HepG2 (cell line): ENCODE measurements around the gene C14orf93. TPM values are rescaled to one million over a fixed set of nuclear protein-coding genes. Genes with fewer than 3 reads are reported as not detected.

Experiments
- ATAC-seq: fragments of 200-7000 bp; cut with Tn5 transposase; 3 replicates; pipeline ENCODE4 v1.9.1; 2020; ENCODE audit warnings: mild to moderate bottlenecking, moderate library complexity
- BruUV-seq: library from RNA; stranded (reverse); fragments of 400-500 nt; replicated peaks from 2 replicates; lab custom pipeline; 2021; lab: Mats Ljungman, UMichigan
- CTCF ChIA-PET: fragments of 300-600 bp; formaldehyde crosslinking; extraction: SDS; loops from one replicate; lab custom pipeline; 2021; ENCODE audit warnings: low total read pairs, inconsistent platforms, low intra/inter-chr PET ratio; lab: Yijun Ruan, JAX
- POLR2A ChIA-PET: fragments of 350-600 bp; sonication (Branson Sonifier 250); formaldehyde crosslinking; loops from one replicate; lab custom pipeline; 2020; ENCODE audit warnings: antibody characterized with exemption, inconsistent platforms; lab: Yijun Ruan, JAX
- DNase-seq: peaks from one replicate; pipeline ENCODE4 v3.0.0-alpha.2; 2015; ENCODE audit warnings: low spot score
- FAIRE-seq: peaks from 3 replicates; lab custom pipeline; 2011; peaks lifted over from hg19 to GRCh38; lab: Jason Lieb, UNC
- H2AFZ ChIP-seq: one replicate; pipeline ENCODE4 v1.6.1; 2011; ENCODE audit warnings: low read length, inconsistent platforms
- H3K27ac ChIP-seq: fragments of 300-600 bp; 3 replicates; pipeline ENCODE4 v1.8.0; 2011; ENCODE audit warnings: mixed run types, mild to moderate bottlenecking, mixed read lengths, low read length, inconsistent platforms; ENCODE audit not compliant: insufficient read depth; ENCODE audit errors: extremely low read length
- H3K27me3 ChIP-seq, 2 experiments: fragments of 200-600 bp in 1 of 2; 2 replicates in 1 of 2; 3 replicates in 1 of 2; pipeline versions ENCODE4 v1.6.0 to v1.8.0; 2011; ENCODE audit warnings: low read length in 2 of 2, mild to moderate bottlenecking in 2 of 2, moderate library complexity in 2 of 2, inconsistent platforms in 1 of 2; ENCODE audit not compliant: insufficient read depth in 2 of 2, control insufficient read depth in 1 of 2
- H3K36me3 ChIP-seq, 2 experiments: fragments of 200-600 bp in 1 of 2; replicated peaks in 1 of 2; 2 replicates in 1 of 2; 3 replicates in 1 of 2; pipeline versions ENCODE4 v1.5.1 to v1.8.0; 2011; ENCODE audit warnings: low read length in 2 of 2, inconsistent platforms in 1 of 2; ENCODE audit not compliant: insufficient read depth in 2 of 2, control insufficient read depth in 1 of 2
- H3K4me1 ChIP-seq: 2 replicates; pipeline ENCODE4 v1.5.1; 2012; ENCODE audit warnings: low read length, inconsistent platforms; ENCODE audit not compliant: insufficient read depth
- H3K4me2 ChIP-seq: 2 replicates; pipeline ENCODE4 v1.6.0; 2011; ENCODE audit warnings: low read depth, low read length, inconsistent platforms
- H3K4me3 ChIP-seq, 3 experiments: fragments of 200-600 bp in 1 of 3; sonication (generic), shearing (Covaris generic) in 1 of 3; replicated peaks in 1 of 3; 2 replicates each; pipeline ENCODE4 v1.5.1; 2011 to 2016; ENCODE audit warnings: low read length in 3 of 3, inconsistent platforms in 2 of 3, low read depth in 2 of 3, mild to moderate bottlenecking in 2 of 3, control low read depth in 1 of 3, mixed read lengths in 1 of 3; ENCODE audit not compliant: insufficient read depth in 1 of 3
- H3K79me2 ChIP-seq: one replicate; pipeline ENCODE4 v1.6.1; 2011; ENCODE audit warnings: low read length, inconsistent platforms; ENCODE audit not compliant: insufficient read depth
- H3K9ac ChIP-seq: 2 replicates; pipeline ENCODE4 v1.6.0; 2011; ENCODE audit warnings: mild to moderate bottlenecking, low read depth, low read length, inconsistent platforms; ENCODE audit not compliant: insufficient read depth
- H3K9me3 ChIP-seq: 2 replicates; pipeline ENCODE4 v1.5.1; 2012; ENCODE audit warnings: mild to moderate bottlenecking, low read length
- H4K20me1 ChIP-seq: 2 replicates; pipeline ENCODE4 v1.6.0; 2011; ENCODE audit warnings: inconsistent platforms, mild to moderate bottlenecking, low read length, moderate library complexity; ENCODE audit not compliant: insufficient read depth
- ATF1 ChIP-seq: IDR thresholded peaks from 2 replicates; pipeline ENCODE4 v1.6.1; 2016; ENCODE audit warnings: mild to moderate bottlenecking, control low read depth
- KMT2A ChIP-seq: sonication (generic); formaldehyde crosslinking; IDR thresholded peaks from 2 replicates; pipeline ENCODE4 v1.4.0; 2020; ENCODE audit warnings: missing genetic modification reagents
- NFIB ChIP-seq: sonication (generic); formaldehyde crosslinking; IDR thresholded peaks from 2 replicates; pipeline ENCODE4 v1.9.0; 2021; ENCODE audit warnings: missing genetic modification reagents, mild to moderate bottlenecking, borderline replicate concordance
- NONO ChIP-seq, 2 experiments: fragments of 450-650 bp in 1 of 2; sonication (generic) in 1 of 2; formaldehyde crosslinking in 1 of 2; IDR thresholded peaks in 1 of 2; conservative IDR thresholded peaks in 1 of 2; 2 replicates each; pipeline versions ENCODE4 v1.6.1 to v1.8.0; 2017 to 2022; ENCODE audit warnings: mild to moderate bottlenecking in 1 of 2, missing genetic modification reagents in 1 of 2, moderate library complexity in 1 of 2
- PCBP1 ChIP-seq: fragments of 200-400 bp; formaldehyde crosslinking; IDR thresholded peaks from 2 replicates; pipeline ENCODE4 v1.6.1; 2017; ENCODE audit warnings: mild to moderate bottlenecking, low read depth, low read length, borderline replicate concordance
- RBAK ChIP-seq: sonication (generic); formaldehyde crosslinking; IDR thresholded peaks from 2 replicates; pipeline ENCODE4 v1.5.1; 2020; ENCODE audit warnings: mild to moderate bottlenecking, missing genetic modification reagents
- SOX6 ChIP-seq, 2 experiments: fragments of 450-650 bp in 1 of 2; sonication (generic) in 1 of 2; formaldehyde crosslinking in 1 of 2; IDR thresholded peaks; 2 replicates each; pipeline versions ENCODE4 v1.4.0 to v1.6.1; 2017 to 2020; ENCODE audit warnings: antibody characterized with exemption in 1 of 2, mild to moderate bottlenecking in 1 of 2, missing genetic modification reagents in 1 of 2
- SSRP1 ChIP-seq: IDR thresholded peaks from 2 replicates; pipeline ENCODE4 v1.6.1; 2016; ENCODE audit warnings: control low read depth
- ZNF10 ChIP-seq: sonication (generic); formaldehyde crosslinking; IDR thresholded peaks from 2 replicates; pipeline ENCODE4 v1.4.0; 2020; ENCODE audit warnings: mild to moderate bottlenecking, low read depth, missing genetic modification reagents, borderline replicate concordance
- ZNF431 ChIP-seq: sonication (generic); formaldehyde crosslinking; IDR thresholded peaks from 2 replicates; pipeline ENCODE4 v1.9.0; 2022; ENCODE audit warnings: missing genetic modification reagents, low read depth, mild to moderate bottlenecking, borderline replicate concordance
- ZNF761 ChIP-seq: sonication (generic); formaldehyde crosslinking; conservative IDR thresholded peaks from 2 replicates; pipeline ENCODE4 v1.4.0; 2020; ENCODE audit warnings: mild to moderate bottlenecking, missing genetic modification reagents
- WGBS: methylation state at CpG from one replicate; pipeline ENCODE4 v1.1.6; 2017; ENCODE audit warnings: low lambda C conversion rate; 5-methylcytosine and 5-hydroxymethylcytosine counted together
- in situ Hi-C: cut with HindIII; loops from 2 replicates; pipeline ENCODE4 v1.10.0; 2017; ENCODE audit warnings: low pct_unique_long_range_greater_than_20kb; ENCODE audit not compliant: extremely low pct_ligation_motif_present
- intact Hi-C: fragments of 100-400 bp; cut with micrococcal nuclease; formaldehyde crosslinking; loops from one replicate; pipeline ENCODE4 v1.10.0; 2022; ENCODE audit not compliant: unreplicated experiment
- polyA plus RNA-seq, 8 experiments: library from polyadenylated mRNA; depleted of rRNA in 3 of 8; stranded (reverse) in 7 of 8; unstranded in 1 of 8; fragments of >200 nt; fragmentation: Illumina TruSeq in 4 of 8; extraction: Trizol in 4 of 8; gene quantifications; 2 replicates each; pipeline versions ENCODE4 v1.2.1 to v1.2.3, GENCODE V29; 2011 to 2016; ENCODE audit warnings: low read depth in 4 of 8, missing spikeins in 1 of 8, mixed read lengths in 1 of 8; ENCODE audit not compliant: insufficient read depth in 1 of 8
- total RNA-seq, 5 experiments: library from RNA; depleted of rRNA; stranded (reverse); fragments of >200 nt; fragmentation: Illumina TruSeq; extraction: Trizol; gene quantifications; 2 replicates each; pipeline ENCODE4 v1.2.3, GENCODE V29; 2016; ENCODE audit warnings: low read depth in 1 of 5
- TF ChIP-seq, protein P1 (sequence below): IDR thresholded peaks from 2 replicates; pipeline ENCODE4 v1.6.1; 2016; ENCODE audit warnings: low read depth, control low read depth
- TF ChIP-seq, protein P2 (sequence below): sonication (generic); formaldehyde crosslinking; IDR thresholded peaks from 2 replicates; pipeline ENCODE4 v1.5.0; 2020; ENCODE audit warnings: missing genetic modification reagents
- TF ChIP-seq, protein P3 (sequence below): fragments of 450-650 bp; IDR thresholded peaks from 2 replicates; pipeline ENCODE4 v1.6.1; 2016
- TF ChIP-seq, protein P4 (sequence below): sonication (generic); formaldehyde crosslinking; conservative IDR thresholded peaks from 2 replicates; pipeline ENCODE4 v1.8.1; 2023; ENCODE audit warnings: missing genetic modification reagents

Gene C14orf93
- total and polyA plus RNA-seq, 2 of the 13 experiments (the other 11 are each of a cell fraction or from before 2014, with no cell fraction given) = 11.4 to 22.5 TPM

DNA sequence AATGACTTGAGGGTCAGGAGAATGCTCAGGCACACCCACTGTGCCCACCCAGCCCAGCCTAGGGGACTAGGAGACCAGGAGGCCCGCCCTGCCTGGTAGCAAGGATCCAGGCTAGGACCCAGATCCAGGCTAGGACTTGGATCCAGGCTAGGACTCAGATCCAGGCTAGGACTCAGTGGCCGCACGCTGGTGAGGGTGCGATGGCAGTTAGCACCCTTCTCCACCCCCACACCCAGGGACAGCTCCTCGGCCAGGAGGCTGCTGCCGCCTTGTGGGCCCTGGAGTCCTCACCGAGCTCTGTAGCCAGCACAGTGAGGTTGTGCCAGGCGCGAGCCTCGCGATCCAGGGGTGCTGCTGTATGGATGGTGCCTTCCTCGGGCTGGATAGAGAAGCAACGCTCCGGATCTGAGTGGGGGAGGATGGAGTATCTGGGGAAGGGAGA, 42.3 kb upstream of the C14orf93 start (continued):
- TF ChIP-seq, protein P1, sequence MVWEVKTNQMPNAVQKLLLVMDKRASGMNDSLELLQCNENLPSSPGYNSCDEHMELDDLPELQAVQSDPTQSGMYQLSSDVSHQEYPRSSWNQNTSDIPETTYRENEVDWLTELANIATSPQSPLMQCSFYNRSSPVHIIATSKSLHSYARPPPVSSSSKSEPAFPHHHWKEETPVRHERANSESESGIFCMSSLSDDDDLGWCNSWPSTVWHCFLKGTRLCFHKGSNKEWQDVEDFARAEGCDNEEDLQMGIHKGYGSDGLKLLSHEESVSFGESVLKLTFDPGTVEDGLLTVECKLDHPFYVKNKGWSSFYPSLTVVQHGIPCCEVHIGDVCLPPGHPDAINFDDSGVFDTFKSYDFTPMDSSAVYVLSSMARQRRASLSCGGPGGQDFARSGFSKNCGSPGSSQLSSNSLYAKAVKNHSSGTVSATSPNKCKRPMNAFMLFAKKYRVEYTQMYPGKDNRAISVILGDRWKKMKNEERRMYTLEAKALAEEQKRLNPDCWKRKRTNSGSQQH = no peak
- TF ChIP-seq PCBP1 = 0 out of 2 replicates have a peak, but pooled peaks have one; percentile 33
- TF ChIP-seq ZNF761 (CRISPR knock-in tag) = peak; percentile 21; the same call in 1 of the 2 replicates
- TF ChIP-seq ATF1 (CRISPR knock-in tag) = no peak
- TF ChIP-seq, protein P2, sequence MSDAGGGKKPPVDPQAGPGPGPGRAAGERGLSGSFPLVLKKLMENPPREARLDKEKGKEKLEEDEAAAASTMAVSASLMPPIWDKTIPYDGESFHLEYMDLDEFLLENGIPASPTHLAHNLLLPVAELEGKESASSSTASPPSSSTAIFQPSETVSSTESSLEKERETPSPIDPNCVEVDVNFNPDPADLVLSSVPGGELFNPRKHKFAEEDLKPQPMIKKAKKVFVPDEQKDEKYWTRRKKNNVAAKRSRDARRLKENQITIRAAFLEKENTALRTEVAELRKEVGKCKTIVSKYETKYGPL (CRISPR knock-in tag) = no peak

DNA sequence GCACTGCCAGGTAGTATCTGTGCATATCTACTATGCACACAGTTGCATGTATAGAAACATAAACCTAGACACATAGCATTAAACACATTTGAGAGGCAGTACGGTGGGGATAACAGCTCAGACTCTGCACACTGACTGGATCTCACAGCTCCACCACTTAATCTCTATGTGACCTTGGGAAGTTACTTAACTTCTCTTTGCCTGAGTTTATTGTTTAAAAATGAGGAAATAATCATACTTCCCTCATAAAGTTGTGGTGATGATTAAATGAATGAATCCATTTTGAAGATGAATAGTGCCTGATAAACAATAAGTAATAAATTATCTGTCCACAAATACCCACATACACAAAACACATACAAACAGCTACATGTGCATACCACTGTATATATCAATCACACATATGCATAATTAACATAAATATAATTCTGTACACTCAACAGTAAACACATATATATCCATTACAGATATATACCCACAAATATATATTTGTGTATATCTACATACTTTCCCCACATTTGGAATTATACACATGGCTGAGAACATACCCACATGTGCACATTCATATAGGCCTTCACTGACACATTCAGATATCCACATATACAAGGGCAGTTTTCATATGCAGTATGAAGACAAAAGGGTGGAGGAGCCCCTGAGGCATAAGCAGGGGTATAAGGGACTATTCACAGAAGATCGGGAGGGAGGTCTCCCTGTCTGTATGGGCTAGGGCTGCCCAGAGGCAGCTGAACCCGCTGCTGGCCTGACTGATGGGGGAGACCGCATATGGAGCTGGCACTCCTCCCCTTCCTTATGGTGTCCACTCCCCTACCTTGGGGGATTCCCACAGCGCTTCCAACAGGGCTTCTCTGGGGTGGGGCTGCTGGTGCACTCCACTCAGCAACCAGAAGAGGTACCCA, 41.5 kb upstream of the C14orf93 start:
- no peak overlapping the region for H3K9ac ChIP-seq
- no peak for DNase-seq
- H2AFZ ChIP-seq = no peak overlapping the region
- H3K9me3 ChIP-seq = no peaks in the 10 kb centered on the region
- in situ Hi-C loops (loop anchor here (5.0 kb wide), 2 partner anchors 64 to 494 kb away; no protein-coding TSS in a partner anchor), intact Hi-C loops (loop anchor here (1.0 kb wide), 2 partner anchors 57 to 65 kb away; no protein-coding TSS in a partner anchor)
- ATAC-seq = no peak
- no peak overlapping the region for H3K27ac ChIP-seq
- CTCF ChIA-PET = interaction anchor here (2.5 to 8.5 kb wide), 2 partner anchors 57 to 65 kb away, joined by 27 to 77 read pairs; no protein-coding TSS in a partner anchor
- POLR2A ChIA-PET = interaction anchor here (0.8 to 2.1 kb wide), 11 partner anchors 18 to 122 kb away, joined by 3 to 12 read pairs (median 6); partner anchors contain the start of genes ACIN1, AJUBA, PRMT5 and PSMB5
- peaks cover 18% of the 10 kb centered on the region for H3K4me1 ChIP-seq
- WGBS = 47% methylated on average over 5 of the region's 5 CpGs
- H3K4me3 ChIP-seq = no peak overlapping the region
- no peaks in the 10 kb centered on the region for H4K20me1 ChIP-seq
- FAIRE-seq = no peak
- no peaks in the 10 kb centered on the region for H3K27me3 ChIP-seq
- no peaks in the 10 kb centered on the region for H3K79me2 ChIP-seq
- no TSS peak for BruUV-seq
- no peak overlapping the region for H3K4me2 ChIP-seq
- H3K36me3 ChIP-seq = no peaks in the 10 kb centered on the region
- no peak for TF ChIP-seq NONO (IDR thresholded peaks at IDR 0.05)
- TF ChIP-seq NONO (CRISPR knock-in tag; conservative IDR thresholded peaks at IDR 0.05) = peak; percentile 8; the same call in 1 of the 2 replicates
- TF ChIP-seq NFIB (CRISPR knock-in tag) = 0 out of 2 replicates have a peak, but pooled peaks have one; percentile 32
- TF ChIP-seq SOX6 (IDR thresholded peaks at IDR 0.05) = no peak
- no peak for TF ChIP-seq SOX6 (CRISPR knock-in tag; IDR thresholded peaks at IDR 0.05)
- TF ChIP-seq ZNF431 (CRISPR knock-in tag) = no peak
- TF ChIP-seq RBAK (CRISPR knock-in tag) = no peak
- TF ChIP-seq, protein P3, sequence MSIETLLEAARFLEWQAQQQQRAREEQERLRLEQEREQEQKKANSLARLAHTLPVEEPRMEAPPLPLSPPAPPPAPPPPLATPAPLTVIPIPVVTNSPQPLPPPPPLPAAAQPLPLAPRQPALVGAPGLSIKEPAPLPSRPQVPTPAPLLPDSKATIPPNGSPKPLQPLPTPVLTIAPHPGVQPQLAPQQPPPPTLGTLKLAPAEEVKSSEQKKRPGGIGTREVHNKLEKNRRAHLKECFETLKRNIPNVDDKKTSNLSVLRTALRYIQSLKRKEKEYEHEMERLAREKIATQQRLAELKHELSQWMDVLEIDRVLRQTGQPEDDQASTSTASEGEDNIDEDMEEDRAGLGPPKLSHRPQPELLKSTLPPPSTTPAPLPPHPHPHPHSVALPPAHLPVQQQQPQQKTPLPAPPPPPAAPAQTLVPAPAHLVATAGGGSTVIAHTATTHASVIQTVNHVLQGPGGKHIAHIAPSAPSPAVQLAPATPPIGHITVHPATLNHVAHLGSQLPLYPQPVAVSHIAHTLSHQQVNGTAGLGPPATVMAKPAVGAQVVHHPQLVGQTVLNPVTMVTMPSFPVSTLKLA = peak; percentile 92
- TF ChIP-seq, protein P4, sequence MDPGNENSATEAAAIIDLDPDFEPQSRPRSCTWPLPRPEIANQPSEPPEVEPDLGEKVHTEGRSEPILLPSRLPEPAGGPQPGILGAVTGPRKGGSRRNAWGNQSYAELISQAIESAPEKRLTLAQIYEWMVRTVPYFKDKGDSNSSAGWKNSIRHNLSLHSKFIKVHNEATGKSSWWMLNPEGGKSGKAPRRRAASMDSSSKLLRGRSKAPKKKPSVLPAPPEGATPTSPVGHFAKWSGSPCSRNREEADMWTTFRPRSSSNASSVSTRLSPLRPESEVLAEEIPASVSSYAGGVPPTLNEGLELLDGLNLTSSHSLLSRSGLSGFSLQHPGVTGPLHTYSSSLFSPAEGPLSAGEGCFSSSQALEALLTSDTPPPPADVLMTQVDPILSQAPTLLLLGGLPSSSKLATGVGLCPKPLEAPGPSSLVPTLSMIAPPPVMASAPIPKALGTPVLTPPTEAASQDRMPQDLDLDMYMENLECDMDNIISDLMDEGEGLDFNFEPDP (CRISPR knock-in tag) = 0 out of 2 replicates have a peak, but pooled peaks have one; percentile 74
- 0 out of 2 replicates have a peak, but pooled peaks have one; percentile 0 for TF ChIP-seq ZNF10 (CRISPR knock-in tag)
- TF ChIP-seq KMT2A (CRISPR knock-in tag) = no peak
- no peak for TF ChIP-seq SSRP1 (CRISPR knock-in tag)
